HepG2 (cell line): ENCODE results near the gene MEI1. TPM values are rescaled to one million over a fixed set of nuclear protein-coding genes. Genes with fewer than 3 reads are reported as not detected.

Experiments used
- ATF7-NPFF ChIP-seq: sonication (generic); formaldehyde crosslinking; IDR thresholded peaks from 2 replicates; pipeline ENCODE4 v1.8.1; 2023; ENCODE audit warnings: mild to moderate bottlenecking, low read depth, missing genetic modification reagents, moderate library complexity
- ATM ChIP-seq: fragments of 450-650 bp; IDR thresholded peaks from 2 replicates; pipeline ENCODE4 v1.7.1; 2017; ENCODE audit warnings: mild to moderate bottlenecking, borderline replicate concordance
- FIP1L1 ChIP-seq: fragments of 200-400 bp; formaldehyde crosslinking; IDR thresholded peaks from 2 replicates; pipeline ENCODE4 v1.6.1; 2018; ENCODE audit warnings: low read depth, mild to moderate bottlenecking, low read length, moderate library complexity, borderline replicate concordance; ENCODE audit not compliant: insufficient read depth
- GABPA ChIP-seq, 2 experiments: IDR thresholded peaks; 2 replicates each; pipeline ENCODE4 v1.6.1; 2011 to 2016; ENCODE audit warnings: low read depth in 2 of 2, low read length in 1 of 2, missing biosample characterization in 1 of 2, missing genetic modification characterization in 1 of 2
- HDAC6 ChIP-seq: fragments of 200-600 bp; sonication (generic); IDR thresholded peaks from 2 replicates; pipeline ENCODE4 v1.7.0; 2017; ENCODE audit warnings: mild to moderate bottlenecking, antibody characterized with exemption, low read length, low read depth
- HNRNPK ChIP-seq: fragments of 200-400 bp; formaldehyde crosslinking; IDR thresholded peaks from 2 replicates; pipeline ENCODE4 v1.6.1; 2018; ENCODE audit warnings: low read length, low read depth, moderate library complexity, mild to moderate bottlenecking; ENCODE audit not compliant: poor library complexity, severe bottlenecking
- IKZF1 ChIP-seq: fragments of 450-650 bp; IDR thresholded peaks from 2 replicates; pipeline ENCODE4 v1.7.1; 2016
- JDP2 ChIP-seq: sonication (generic); formaldehyde crosslinking; IDR thresholded peaks from 2 replicates; pipeline ENCODE4 v1.8.1; 2022; ENCODE audit warnings: missing genetic modification reagents, borderline replicate concordance
- JUND ChIP-seq: sonication (generic); formaldehyde crosslinking; IDR thresholded peaks from 2 replicates; pipeline ENCODE4 v1.8.0; 2022; ENCODE audit warnings: mild to moderate bottlenecking, missing genetic modification reagents
- KDM5A ChIP-seq: fragments of 200-600 bp; sonication (generic); IDR thresholded peaks from 2 replicates; pipeline ENCODE4 v1.7.0; 2018; ENCODE audit warnings: antibody characterized with exemption, mild to moderate bottlenecking, low read length, borderline replicate concordance
- MTERF4 ChIP-seq: sonication (generic); formaldehyde crosslinking; IDR thresholded peaks from 2 replicates; pipeline ENCODE4 v1.8.0; 2023; ENCODE audit warnings: mild to moderate bottlenecking, missing genetic modification reagents
- NFIC ChIP-seq: IDR thresholded peaks from 2 replicates; pipeline ENCODE4 v1.6.1; 2012; ENCODE audit warnings: mild to moderate bottlenecking, low read length, inconsistent platforms
- NRL ChIP-seq: sonication (generic); formaldehyde crosslinking; IDR thresholded peaks from 2 replicates; pipeline ENCODE4 v1.5.0; 2020; ENCODE audit warnings: missing genetic modification reagents, mild to moderate bottlenecking, moderate library complexity, borderline replicate concordance
- PHF20 ChIP-seq: sonication (generic); formaldehyde crosslinking; IDR thresholded peaks from 2 replicates; pipeline ENCODE4 v1.5.0; 2020; ENCODE audit warnings: mild to moderate bottlenecking, missing genetic modification reagents
- POGK ChIP-seq: sonication (generic); formaldehyde crosslinking; conservative IDR thresholded peaks from 2 replicates; pipeline ENCODE4 v1.8.0; 2022; ENCODE audit warnings: mild to moderate bottlenecking, moderate library complexity, missing genetic modification reagents
- POGZ ChIP-seq: sonication (generic); formaldehyde crosslinking; IDR thresholded peaks from 2 replicates; pipeline ENCODE4 v1.4.0; 2020; ENCODE audit warnings: mild to moderate bottlenecking, missing genetic modification reagents
- PRMT3 ChIP-seq: sonication (generic); formaldehyde crosslinking; IDR thresholded peaks from 2 replicates; pipeline ENCODE4 v1.8.1; 2022; ENCODE audit warnings: low read depth, mild to moderate bottlenecking, moderate library complexity, missing genetic modification reagents, borderline replicate concordance
- SMAD3 ChIP-seq: sonication (generic); formaldehyde crosslinking; IDR thresholded peaks from 2 replicates; pipeline ENCODE4 v1.4.0; 2020; ENCODE audit warnings: missing genetic modification reagents
- TCF7 ChIP-seq: sonication (generic); IDR thresholded peaks from 2 replicates; pipeline ENCODE4 v1.6.1; 2016; ENCODE audit warnings: antibody characterized with exemption, low read depth
- U2AF1 ChIP-seq: fragments of 200-400 bp; formaldehyde crosslinking; optimal IDR thresholded peaks from 2 replicates; pipeline ENCODE3; 2017; ENCODE audit warnings: mild to moderate bottlenecking, low read depth, low read length
- ZBTB1 ChIP-seq: sonication (generic); formaldehyde crosslinking; IDR thresholded peaks from 2 replicates; pipeline ENCODE4 v1.4.0; 2020; ENCODE audit warnings: missing genetic modification reagents, borderline replicate concordance
- ZBTB37 ChIP-seq: sonication (generic); formaldehyde crosslinking; IDR thresholded peaks from 2 replicates; pipeline ENCODE4 v1.4.0; 2020; ENCODE audit warnings: mild to moderate bottlenecking, missing genetic modification reagents
- ZEB1 ChIP-seq: IDR thresholded peaks from 2 replicates; pipeline ENCODE4 v1.6.1; 2012; ENCODE audit warnings: mild to moderate bottlenecking, low read depth, inconsistent platforms; ENCODE audit not compliant: insufficient replicate concordance
- ZNF33A ChIP-seq: sonication (generic); formaldehyde crosslinking; IDR thresholded peaks from 2 replicates; pipeline ENCODE4 v1.5.1; 2020; ENCODE audit warnings: missing genetic modification reagents, mild to moderate bottlenecking, moderate library complexity, borderline replicate concordance
- ZNF577 ChIP-seq: sonication (generic); formaldehyde crosslinking; IDR thresholded peaks from 2 replicates; pipeline ENCODE4 v1.4.0; 2020; ENCODE audit warnings: mild to moderate bottlenecking, low read depth, missing genetic modification reagents, borderline replicate concordance
- ZNF598 ChIP-seq: sonication (generic); formaldehyde crosslinking; IDR thresholded peaks from 2 replicates; pipeline ENCODE4 v1.5.1; 2020; ENCODE audit warnings: mild to moderate bottlenecking, missing genetic modification reagents, borderline replicate concordance
- ZNF773 ChIP-seq: sonication (generic); formaldehyde crosslinking; IDR thresholded peaks from 2 replicates; pipeline ENCODE4 v1.4.0; 2020; ENCODE audit warnings: missing genetic modification reagents, borderline replicate concordance
- polyA plus RNA-seq, 8 experiments: library from polyadenylated mRNA; depleted of rRNA in 3 of 8; stranded (reverse) in 7 of 8; unstranded in 1 of 8; fragments of >200 nt; fragmentation: Illumina TruSeq in 4 of 8; extraction: Trizol in 4 of 8; gene quantifications; 2 replicates each; pipeline versions ENCODE4 v1.2.1 to v1.2.3, GENCODE V29; 2011 to 2016; ENCODE audit warnings: low read depth in 4 of 8, missing spikeins in 1 of 8, mixed read lengths in 1 of 8; ENCODE audit not compliant: insufficient read depth in 1 of 8
- total RNA-seq, 5 experiments: library from RNA; depleted of rRNA; stranded (reverse); fragments of >200 nt; fragmentation: Illumina TruSeq; extraction: Trizol; gene quantifications; 2 replicates each; pipeline ENCODE4 v1.2.3, GENCODE V29; 2016; ENCODE audit warnings: low read depth in 1 of 5

Gene MEI1
- total and polyA plus RNA-seq, 2 of the 13 experiments (the other 11 are each of a cell fraction or from before 2014, with no cell fraction given): 0.75 to 1.9 TPM

- TF ChIP-seq POGK (CRISPR knock-in tag) (no peak), ZNF773 (CRISPR knock-in tag) (no peak), JDP2 (CRISPR knock-in tag) (no peak), KDM5A (no peak; the same call in 1 of the 2 replicates), POGZ (CRISPR knock-in tag) (no peak), SMAD3 (CRISPR knock-in tag) (no peak), PHF20 (no peak), ZNF598 (no peak), ZNF33A (CRISPR knock-in tag) (no peak), FIP1L1 (no peak), GABPA (IDR thresholded peaks at IDR 0.05; ENCODE audit: low read depth, low read length) (no peak), GABPA (CRISPR knock-in tag; IDR thresholded peaks at IDR 0.05; ENCODE audit: low read depth) (0 out of 2 replicates have a peak, but pooled peaks have one; percentile 23), PRMT3 (CRISPR knock-in tag) (no peak), ATF7-NPFF (CRISPR knock-in tag) (no peak), ZBTB37 (no peak), NFIC (no peak), MTERF4 (CRISPR knock-in tag) (no peak), U2AF1 (no peak), HNRNPK (no peak), ZEB1 (no peak), NRL (no peak; the same call in 1 of the 2 replicates), JUND (CRISPR knock-in tag) (no peak), IKZF1 (no peak), ZNF577 (CRISPR knock-in tag) (no peak), TCF7 (no peak), HDAC6 (no peak), ATM (no peak), ZBTB1 (CRISPR knock-in tag) (no peak)
Observed at GRCh38 chr22:41697126-41697775, 2.1 kb upstream of the MEI1 start (continued).
